Stimulated activated CD4-positive, alpha-beta T cell treated with anti-CD3 and anti-CD28 coated beads, TNF-alpha, amount 100 ng/mL, for 1 hour (primary cell): ENCODE measurements around the gene CDK5R1.

ENCODE experiments used
- DNase-seq, 3 donors: peaks; one replicate each; pipeline ENCODE4 v3.0.0-alpha.2; 2020; ENCODE audit warnings: low read depth in 3 of 3, low spot score in 1 of 3

CDK5R1 gene

DNA sequence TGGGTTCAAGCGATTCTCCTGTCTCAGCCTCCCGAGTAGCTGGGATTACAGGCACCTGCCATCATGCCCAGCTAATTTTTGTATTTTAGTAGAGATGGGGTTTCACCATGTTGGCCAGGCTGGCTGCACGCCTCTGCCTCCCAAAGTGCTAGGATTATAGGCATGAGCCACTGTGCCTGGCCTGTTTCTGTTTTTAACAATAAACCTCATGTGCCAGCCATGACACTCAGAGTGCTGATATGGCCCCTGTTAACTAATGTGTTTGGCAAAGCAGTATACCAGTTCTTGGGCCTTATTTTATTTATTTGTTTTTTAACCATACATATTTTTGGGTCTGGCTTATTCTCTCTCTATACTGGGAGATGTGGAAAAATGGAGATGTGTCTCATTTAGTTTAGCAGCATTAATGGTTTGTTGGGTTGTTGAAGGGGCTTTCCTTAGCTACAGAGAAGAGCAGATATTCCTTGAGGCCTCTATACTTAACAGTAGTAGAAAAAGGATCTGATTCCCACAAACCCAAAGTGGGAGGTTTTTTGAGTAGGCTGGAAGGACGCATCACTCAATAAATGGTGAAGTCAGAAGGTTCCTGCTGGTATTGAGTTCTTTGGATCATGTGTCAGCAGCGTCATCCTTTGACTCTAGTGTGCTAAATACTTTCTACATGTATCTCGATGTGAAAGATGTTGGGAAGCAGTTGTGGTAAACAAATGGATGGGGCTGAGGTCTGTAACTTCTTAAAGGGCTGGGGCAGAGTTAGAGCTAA, 16.2 kb upstream of the CDK5R1 start:
- DNase-seq = no peak

GRCh38 chr17:32471652-32472051, 15.1 kb upstream of the CDK5R1 start:
- DNase-seq = no peak

DNA sequence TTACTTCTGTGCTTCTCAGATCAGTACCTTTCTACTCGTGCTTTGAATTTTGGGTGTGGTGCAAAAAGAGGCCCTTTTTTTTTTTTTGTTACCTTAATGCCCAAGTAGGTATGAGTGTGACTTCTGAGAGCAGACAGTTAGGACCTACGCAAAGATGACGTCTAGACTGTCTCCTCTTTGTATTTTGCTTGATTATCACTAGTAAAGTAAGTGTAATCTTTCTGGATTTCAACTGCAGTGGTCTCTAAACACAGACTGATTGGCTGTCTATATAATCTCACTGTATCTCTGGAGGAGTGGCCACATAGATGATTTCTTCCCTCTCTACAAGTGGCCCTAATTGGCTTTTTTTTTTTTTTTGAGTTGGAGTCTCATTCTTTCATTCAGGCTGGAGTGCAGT, 11.5 kb upstream of the CDK5R1 start:
- DNase-seq = no peak

GRCh38 chr17:32477220-32477619, 9.6 kb upstream of the CDK5R1 start:
- DNase-seq = no peak

- no peak for DNase-seq
These were observed 7.6 kb upstream of the CDK5R1 start for GRCh38 chr17:32479074-32479617.

DNA sequence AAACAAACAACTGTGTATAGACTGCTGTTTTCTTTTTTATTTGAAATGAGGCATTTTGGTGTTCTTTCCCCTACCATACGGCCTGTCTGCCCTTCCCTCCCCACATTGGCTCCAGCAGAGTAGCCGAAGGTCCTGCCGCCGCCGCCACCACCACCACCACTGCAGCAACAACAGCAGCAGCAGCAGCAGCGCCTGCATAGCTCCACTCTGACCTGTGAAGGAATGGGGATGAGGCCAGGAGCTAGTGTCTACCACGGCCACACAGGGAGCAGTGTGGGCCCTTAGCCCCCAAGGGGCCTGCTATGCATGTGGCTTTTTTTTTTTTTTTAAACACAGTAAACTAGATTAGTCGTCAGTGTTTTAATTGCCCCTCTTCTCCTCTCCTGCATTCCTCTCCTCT, 5.6 kb upstream of the CDK5R1 start:
- no peak for DNase-seq

DNA sequence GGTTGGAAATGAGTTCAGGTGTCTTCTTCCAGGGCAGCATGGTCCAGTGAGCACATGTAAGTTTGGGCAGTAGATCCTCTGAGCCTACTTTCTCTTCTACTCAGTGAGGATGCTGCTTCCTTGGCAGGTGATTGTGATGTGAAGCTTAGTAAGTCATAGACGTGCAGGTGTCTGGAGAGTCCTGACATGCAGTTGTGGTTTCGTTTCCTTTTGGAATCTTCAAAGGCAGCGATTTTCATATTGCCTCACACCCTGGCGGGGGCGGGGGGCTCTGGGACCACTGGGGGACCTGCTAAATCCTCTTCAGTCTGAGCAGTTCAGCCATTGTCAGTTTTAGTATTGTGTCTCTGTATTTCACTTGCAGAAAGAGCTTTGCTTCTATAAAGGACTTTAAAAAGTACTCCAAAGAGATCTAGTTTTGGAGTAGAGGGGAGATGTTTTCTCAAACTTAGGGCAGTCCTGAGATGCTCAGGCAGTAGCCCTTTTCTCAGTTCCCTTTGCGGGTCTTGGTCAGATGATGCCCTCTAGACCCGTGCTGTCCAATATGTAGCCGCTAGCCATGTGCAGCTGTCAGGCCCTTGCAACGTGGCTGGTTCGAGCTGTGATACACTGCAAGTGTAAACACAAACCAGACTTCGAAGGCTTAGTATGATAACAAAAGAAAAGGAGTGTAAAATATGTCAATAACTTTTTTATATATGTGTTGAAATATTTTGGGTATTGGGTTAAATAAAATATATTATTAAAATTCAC, 4.0 kb upstream of the CDK5R1 start:
- DNase-seq = no peak

DNA sequence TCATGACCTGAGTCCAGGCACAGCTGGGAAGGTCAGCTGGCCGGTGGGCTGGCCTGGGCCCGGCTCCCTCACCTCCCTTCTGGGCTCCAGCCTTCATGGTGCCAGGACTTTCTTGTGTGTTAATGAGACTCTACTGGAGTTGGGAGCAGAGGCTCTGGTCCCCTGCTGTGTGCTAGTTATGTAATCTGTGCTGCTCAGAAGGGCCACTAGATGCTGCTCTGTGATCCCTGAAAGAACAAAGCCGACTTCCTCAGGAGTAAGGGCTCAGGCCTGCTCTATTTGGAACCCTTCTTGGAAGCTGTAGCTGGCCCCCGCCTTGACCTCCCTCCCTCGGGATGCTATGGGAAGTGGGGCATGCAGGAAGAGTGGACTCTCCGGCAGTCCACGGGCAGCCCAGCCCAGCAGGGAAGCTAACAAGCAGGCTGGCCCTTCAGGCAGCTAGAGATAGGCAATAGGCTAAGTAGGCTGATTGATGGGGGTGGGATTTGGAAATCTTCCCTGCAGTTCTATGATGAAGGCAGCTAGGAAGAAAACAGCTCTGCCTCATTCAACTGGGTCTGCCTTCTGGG, 3.3 kb upstream of the CDK5R1 start:
- DNase-seq = no peak

DNA sequence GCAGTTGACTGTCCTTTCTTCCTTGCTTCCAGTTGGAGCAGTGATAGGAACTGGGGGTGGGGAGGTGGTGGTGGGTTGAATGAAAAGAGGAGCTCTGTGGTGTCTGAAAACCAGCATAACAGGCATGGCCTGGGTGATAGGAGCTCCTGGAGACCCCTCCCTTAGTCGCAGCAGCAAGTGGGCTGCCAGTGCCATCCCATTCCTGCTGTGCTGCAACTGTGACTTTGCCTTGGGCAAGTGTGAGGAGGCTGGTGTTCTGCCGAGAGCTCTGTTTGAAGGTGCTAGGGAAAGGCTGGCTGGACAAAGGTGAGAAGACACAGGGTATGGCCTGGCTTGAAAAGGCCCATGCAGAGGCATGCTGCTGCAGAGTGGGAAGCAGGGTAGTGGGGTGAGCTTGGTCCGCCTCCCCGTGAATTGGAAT, 2.7 kb upstream of the CDK5R1 start:
- no peak for DNase-seq

GRCh38 chr17:32484628-32485027, 2.2 kb upstream of the CDK5R1 start:
- no peak for DNase-seq

GRCh38 chr17:32485261-32486110, 1.3 kb upstream of the CDK5R1 start:
- no peak for DNase-seq

GRCh38 chr17:32486111-32486700, 587 bp upstream of the CDK5R1 start:
- peak in 2 of 3 donors; percentile 43 to 58 for DNase-seq

- DNase-seq = no peak
These were observed 832 bp downstream of the CDK5R1 start for GRCh38 chr17:32487473-32488176.

- no peak for DNase-seq
These were observed 1.4 kb downstream of the CDK5R1 start for GRCh38 chr17:32488177-32488542.

- DNase-seq = no peak
These were observed 1.9 kb downstream of the CDK5R1 start for GRCh38 chr17:32488604-32489180.

DNA sequence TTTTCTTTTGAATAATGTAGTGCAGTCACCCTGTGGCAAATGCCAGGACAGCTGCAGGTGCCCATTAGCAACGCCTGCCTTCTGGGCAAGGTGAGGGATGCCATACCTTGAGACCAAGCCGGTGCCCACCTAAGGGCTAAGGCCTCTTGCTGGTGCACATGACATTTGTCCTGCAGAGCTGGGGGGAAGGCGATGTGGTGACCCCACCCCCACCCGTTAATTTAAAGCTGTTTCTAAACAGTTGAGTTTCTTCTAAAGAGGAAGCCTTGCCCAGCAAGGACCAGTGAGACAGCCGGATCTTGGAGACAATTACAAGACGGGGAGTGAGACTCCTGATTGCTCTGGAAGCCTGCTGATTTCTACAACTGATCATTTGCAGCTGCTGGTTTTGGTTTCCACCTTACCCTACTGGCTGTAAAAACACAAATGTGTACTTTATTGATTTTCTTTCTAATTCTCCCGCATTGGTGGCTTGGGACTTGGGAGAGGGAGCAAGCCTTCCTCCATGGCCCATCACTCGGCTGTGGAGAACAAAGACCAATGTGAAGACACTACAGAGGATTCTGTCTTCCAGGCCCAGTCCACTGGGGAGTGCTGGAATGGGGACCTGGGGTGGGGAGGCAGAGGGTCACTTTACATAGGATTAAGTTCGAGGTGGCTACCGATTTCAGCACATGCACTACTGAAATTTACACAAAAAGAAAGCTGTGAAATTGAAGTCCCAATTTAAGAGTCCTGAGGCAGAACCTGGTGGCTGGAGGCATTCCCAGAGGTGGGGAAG, 2.7 kb downstream of the CDK5R1 start:
- DNase-seq = no peak

- DNase-seq = no peak
These were observed 3.3 kb downstream of the CDK5R1 start for GRCh38 chr17:32490101-32490482.

DNA sequence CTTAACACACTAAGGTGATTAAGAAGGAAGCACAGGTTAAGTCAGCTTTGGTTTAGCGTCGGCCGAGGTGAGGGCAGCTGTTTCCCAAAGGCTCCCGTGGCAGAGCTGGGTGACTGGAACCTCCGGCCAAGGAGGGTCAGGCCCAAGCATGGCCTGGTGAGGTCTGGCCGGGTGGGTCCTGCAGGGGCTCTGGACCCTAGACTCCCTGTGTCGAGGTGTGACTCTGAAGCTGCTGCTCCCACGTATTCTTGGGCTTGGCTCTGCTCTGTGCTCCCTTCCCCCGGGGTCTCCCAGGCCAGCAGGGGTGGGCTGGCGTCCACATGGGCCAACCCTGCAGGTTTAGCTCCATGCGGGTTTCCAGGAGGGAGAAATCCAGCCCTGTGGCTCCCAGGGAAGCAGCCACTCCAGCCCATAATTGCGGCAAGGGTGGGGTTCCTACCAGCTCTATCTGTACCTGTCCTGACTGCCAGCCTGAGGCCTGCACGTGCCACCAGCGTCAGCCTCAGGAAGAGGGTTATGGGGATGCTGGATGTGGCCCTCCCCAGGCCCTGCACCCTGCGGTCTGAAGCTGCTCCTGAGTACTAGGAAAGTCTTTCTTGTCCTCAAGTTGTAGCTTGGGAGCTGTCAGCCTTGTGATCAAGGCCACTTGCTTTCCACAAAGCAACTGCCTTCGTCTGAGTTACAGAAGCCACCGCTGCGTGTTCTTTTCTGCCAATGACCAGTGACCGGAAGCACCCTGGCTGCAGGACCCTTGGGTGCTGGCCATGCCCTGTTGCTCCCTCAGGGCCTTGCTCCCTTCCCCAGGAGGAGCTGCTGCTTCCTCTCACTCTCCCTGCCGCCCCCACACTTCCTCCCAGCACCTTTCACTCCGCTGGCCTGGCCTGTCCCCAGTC, 4.8 kb downstream of the CDK5R1 start:
- DNase-seq = no peak
